Mesothelial cell of epicardium (in vitro differentiated cells): ENCODE measurements around the gene SLC39A10. TPM values are rescaled to one million over a fixed set of nuclear protein-coding genes. Genes with fewer than 3 reads are reported as not detected.

Source experiments
- DNase-seq, 2 experiments: peaks; one replicate each; pipeline ENCODE4 v3.0.0; 2021; ENCODE audit warnings: low spot score in 2 of 2; ENCODE audit not compliant: unreplicated experiment in 2 of 2
- H3K27ac Mint-ChIP-seq: 2 replicates; pipeline ENCODE4 v1.8.0; 2021; ENCODE audit warnings: mixed read lengths
- H3K27me3 Mint-ChIP-seq: 2 replicates; pipeline ENCODE4 v1.8.0; 2021; ENCODE audit warnings: low read depth, mixed read lengths
- H3K36me3 Mint-ChIP-seq: 2 replicates; pipeline ENCODE4 v1.8.0; 2021; ENCODE audit warnings: mixed read lengths
- H3K4me1 Mint-ChIP-seq: 2 replicates; pipeline ENCODE4 v1.8.0; 2021; ENCODE audit warnings: mixed read lengths
- H3K4me3 Mint-ChIP-seq: 2 replicates; pipeline ENCODE4 v1.8.0; 2021; ENCODE audit warnings: mild to moderate bottlenecking, moderate library complexity, mixed read lengths
- H3K9me3 Mint-ChIP-seq: 2 replicates; pipeline ENCODE4 v1.8.0; 2021; ENCODE audit warnings: mixed read lengths
- total RNA-seq: library from RNA; stranded (reverse); gene quantifications from 3 replicates; pipeline ENCODE4 v1.2.1, GENCODE V29; 2021
- TF ChIP-seq, protein P1 (sequence below): fragments of 200-600 bp; sonication (generic); IDR thresholded peaks from one replicate; pipeline ENCODE4 v1.5.0; 2021; ENCODE audit warnings: antibody characterized with exemption; ENCODE audit not compliant: unreplicated experiment

The SLC39A10 gene
- total RNA-seq, 1 donor from 2014 or later = 123 TPM

DNA sequence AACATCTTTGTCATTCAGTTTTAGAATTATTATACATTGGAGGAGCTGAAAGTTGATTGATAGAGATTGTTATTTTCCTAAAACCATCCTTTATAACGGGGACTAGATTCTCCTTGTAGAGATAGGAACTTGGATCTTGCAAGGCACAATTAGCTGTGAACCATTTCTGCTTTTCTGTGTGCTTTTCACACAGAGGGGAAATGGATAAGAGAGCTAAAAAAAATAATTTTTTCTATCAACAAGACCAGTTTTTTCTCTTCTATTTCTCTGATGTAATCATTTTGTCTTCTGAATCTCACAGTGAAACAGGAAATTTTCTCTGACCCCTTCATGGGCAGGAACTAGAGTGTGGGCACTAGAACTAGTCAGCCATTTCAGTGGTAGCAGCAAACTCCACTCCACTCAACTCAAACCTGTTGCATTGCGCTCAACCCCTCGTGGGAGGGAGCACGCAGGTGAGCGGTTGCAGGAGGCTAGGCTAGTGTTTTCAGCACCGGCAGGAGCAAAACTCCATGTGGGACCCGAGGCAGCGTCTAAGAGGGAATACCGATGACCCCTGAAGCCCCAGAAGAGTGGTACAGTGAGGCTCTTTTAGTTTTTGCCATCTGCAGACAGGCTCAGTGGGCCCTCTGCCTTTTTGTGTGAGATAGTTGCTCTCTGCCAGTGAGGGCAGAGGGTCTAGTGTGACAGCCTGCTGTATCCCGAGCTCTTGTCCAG lies 24.0 kb upstream of the SLC39A10 start:
- H3K27ac Mint-ChIP-seq = no peak overlapping the region
- no peaks in the 10 kb centered on the region for H3K36me3 Mint-ChIP-seq
- peaks cover 2% of the 10 kb centered on the region for H3K4me1 Mint-ChIP-seq
- H3K4me3 Mint-ChIP-seq = no peak overlapping the region
- H3K9me3 Mint-ChIP-seq = peaks cover 8% of the 10 kb centered on the region
- H3K27me3 Mint-ChIP-seq = no peaks in the 10 kb centered on the region
- DNase-seq = no peak
- TF ChIP-seq, protein P1, sequence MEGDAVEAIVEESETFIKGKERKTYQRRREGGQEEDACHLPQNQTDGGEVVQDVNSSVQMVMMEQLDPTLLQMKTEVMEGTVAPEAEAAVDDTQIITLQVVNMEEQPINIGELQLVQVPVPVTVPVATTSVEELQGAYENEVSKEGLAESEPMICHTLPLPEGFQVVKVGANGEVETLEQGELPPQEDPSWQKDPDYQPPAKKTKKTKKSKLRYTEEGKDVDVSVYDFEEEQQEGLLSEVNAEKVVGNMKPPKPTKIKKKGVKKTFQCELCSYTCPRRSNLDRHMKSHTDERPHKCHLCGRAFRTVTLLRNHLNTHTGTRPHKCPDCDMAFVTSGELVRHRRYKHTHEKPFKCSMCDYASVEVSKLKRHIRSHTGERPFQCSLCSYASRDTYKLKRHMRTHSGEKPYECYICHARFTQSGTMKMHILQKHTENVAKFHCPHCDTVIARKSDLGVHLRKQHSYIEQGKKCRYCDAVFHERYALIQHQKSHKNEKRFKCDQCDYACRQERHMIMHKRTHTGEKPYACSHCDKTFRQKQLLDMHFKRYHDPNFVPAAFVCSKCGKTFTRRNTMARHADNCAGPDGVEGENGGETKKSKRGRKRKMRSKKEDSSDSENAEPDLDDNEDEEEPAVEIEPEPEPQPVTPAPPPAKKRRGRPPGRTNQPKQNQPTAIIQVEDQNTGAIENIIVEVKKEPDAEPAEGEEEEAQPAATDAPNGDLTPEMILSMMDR = no peak

DNA sequence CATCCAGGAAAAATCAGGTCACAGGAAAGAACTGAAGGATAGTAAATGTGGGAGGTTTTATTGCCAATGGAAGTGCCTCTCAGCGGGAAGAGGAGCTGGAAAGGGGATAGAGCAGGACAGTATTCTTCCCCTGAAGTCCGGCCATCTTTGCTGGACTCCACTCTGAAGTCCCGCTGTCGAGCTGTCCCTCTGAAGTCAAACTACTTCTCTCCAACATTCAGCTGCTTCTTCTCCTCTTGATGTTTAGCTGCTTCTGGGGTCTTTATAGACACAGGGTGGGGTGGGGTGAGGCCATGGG lies 23.5 kb upstream of the SLC39A10 start:
- Mint-ChIP-seq H3K4me1 (peaks cover 2% of the 10 kb centered on the region), H3K9me3 (peaks cover 8% of the 10 kb centered on the region), H3K27ac (no peak overlapping the region), H3K36me3 (no peaks in the 10 kb centered on the region), H3K4me3 (no peak overlapping the region), H3K27me3 (no peaks in the 10 kb centered on the region)
- DNase-seq = no peak
- TF ChIP-seq, protein P1 = no peak

DNA sequence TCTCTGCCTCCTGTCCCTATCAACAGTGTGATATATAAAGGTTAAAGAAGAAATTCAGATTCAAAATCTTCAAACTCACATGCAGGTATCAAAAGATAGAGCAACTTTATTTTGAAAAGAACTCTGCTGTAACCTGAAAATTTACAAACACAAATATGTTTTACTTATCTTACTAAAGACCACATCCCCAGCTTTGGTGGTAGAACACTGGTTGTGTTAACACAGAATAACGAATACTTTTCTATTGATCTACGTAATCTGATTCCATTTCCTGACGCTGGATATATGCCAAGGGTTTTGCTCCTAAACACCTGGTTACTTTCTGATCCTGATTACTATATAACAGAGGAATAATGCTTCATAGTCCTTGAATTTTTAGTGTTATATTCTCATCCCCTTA lies 23.1 kb upstream of the SLC39A10 start:
- H3K4me1 Mint-ChIP-seq = peaks cover 2% of the 10 kb centered on the region
- H3K36me3 Mint-ChIP-seq = no peaks in the 10 kb centered on the region
- H3K9me3 Mint-ChIP-seq = peaks cover 8% of the 10 kb centered on the region
- TF ChIP-seq, protein P1 = no peak
- no peak overlapping the region for H3K4me3 Mint-ChIP-seq
- no peak overlapping the region for H3K27ac Mint-ChIP-seq
- H3K27me3 Mint-ChIP-seq = no peaks in the 10 kb centered on the region
- no peak for DNase-seq

DNA sequence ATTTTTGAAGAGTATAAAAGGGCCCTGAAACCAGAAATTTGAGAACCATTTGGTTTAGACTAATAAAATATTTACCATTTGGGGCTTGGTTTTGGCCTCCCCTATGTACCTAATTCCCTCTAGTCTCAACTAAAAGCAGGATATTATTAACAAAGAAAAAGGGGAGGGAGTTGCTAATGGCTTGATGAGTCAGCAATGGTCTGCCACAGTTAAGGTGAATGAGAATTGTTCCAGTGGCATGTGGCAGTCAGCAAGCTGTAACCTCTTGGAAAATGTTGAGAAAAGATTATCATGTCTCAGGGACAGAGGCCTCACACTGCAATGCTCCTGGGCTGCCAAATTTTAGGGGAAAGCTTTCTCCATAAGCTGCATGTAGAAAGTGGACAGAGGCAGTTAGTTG lies 20.1 kb upstream of the SLC39A10 start:
- H3K4me3 Mint-ChIP-seq = no peak overlapping the region
- no peaks in the 10 kb centered on the region for H3K4me1 Mint-ChIP-seq
- TF ChIP-seq, protein P1 = no peak
- peaks cover 4% of the 10 kb centered on the region for H3K9me3 Mint-ChIP-seq
- no peak for DNase-seq
- H3K27me3 Mint-ChIP-seq = no peaks in the 10 kb centered on the region
- H3K36me3 Mint-ChIP-seq = no peaks in the 10 kb centered on the region
- H3K27ac Mint-ChIP-seq = no peak overlapping the region

DNA sequence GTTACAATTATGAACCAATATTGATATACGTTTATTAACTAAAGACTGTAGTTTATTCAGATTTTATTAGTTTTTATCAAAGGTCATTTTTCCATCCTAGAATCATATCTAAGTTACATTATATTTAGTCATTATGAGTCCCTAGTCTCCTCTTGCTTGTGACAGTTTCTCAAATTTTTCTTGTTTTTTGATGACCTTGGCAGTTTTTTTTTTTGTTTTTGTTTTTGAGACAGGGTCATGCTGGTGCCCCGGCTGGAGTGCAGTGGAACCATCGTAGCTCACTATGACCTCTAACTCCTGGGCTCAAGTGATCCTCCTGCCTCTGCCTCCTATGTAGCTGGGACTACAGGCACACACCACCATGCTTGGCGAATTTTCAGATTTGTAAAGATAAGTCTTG lies 18.3 kb upstream of the SLC39A10 start:
- Mint-ChIP-seq H3K27me3 (no peaks in the 10 kb centered on the region), H3K36me3 (no peaks in the 10 kb centered on the region), H3K4me3 (no peak overlapping the region), H3K9me3 (peaks cover 4% of the 10 kb centered on the region), H3K27ac (no peak overlapping the region), H3K4me1 (no peaks in the 10 kb centered on the region)
- TF ChIP-seq, protein P1 = no peak
- no peak for DNase-seq
